B cell (primary cell): ENCODE data around the gene G6PD.

Experiments
- CTCF ChIP-seq: fragments of 200-600 bp; IDR thresholded peaks from one replicate; pipeline ENCODE4 v1.8.0; 2022; ENCODE audit warnings: antibody characterized with exemption, mild to moderate bottlenecking
- EZH2 ChIP-seq: IDR thresholded peaks from 2 replicates; pipeline ENCODE4 v1.6.1; 2012; ENCODE audit warnings: borderline replicate concordance, low read depth, mild to moderate bottlenecking, moderate library complexity, low read length; ENCODE audit not compliant: insufficient read depth, poor library complexity, severe bottlenecking

- TF ChIP-seq CTCF (no peak), EZH2 (no peak)
These were observed 14.0 kb downstream of the G6PD start for GRCh38 chrX:154532690-154533089.
